Measurements from ENCODE around the gene SIX4. TPM values are rescaled to one million over a fixed set of nuclear protein-coding genes. Genes with fewer than 3 reads are reported as not detected.

Gene SIX4
- total RNA-seq, 3 donors from 2014 or later, result 2.6 to 16.7 (median 5.2) TPM

DNA sequence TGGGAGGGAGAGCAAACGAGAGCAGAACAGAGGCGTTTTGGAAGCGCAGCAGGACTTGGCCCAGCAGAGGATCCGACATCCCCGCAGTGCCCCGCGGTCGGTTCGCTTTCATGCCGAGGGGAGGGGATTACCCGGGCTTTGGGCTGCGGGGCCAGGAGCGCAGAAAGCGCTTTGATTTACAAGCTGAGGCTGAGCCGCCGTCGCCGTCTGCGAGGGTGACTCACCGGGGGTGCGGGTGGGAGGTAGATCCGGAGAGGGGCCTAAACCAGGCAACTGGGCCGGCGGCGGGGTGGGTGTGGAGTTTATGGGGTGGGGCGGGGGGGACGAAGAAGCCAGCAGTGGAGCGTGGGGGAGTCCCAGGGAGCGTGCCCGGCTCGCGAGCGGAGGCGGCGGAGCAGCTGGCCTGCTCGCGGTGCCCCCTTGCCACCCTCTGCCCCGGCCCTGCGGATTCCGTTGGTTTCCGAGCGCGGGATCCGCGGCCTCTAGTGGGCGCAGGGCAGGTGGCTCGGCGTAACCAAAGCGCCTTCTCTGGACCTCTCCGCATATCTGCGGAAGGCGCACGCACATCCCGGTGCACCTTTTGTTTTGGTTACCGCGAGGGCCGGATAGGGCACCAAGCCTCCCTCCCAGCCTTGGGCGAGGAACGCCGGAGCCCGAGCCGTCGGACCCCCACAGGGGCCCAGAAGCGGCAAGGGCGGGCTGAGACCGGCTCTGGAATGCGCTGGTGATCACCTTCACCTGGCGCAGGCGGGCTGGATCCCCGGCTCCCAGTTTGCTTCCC lies 2.6 kb downstream of the SIX4 start:
- DNase-seq (ENCODE audit: low spot score in 2 of 2), result no peak
- no peak overlapping the region for H3K27ac ChIP-seq

DNA sequence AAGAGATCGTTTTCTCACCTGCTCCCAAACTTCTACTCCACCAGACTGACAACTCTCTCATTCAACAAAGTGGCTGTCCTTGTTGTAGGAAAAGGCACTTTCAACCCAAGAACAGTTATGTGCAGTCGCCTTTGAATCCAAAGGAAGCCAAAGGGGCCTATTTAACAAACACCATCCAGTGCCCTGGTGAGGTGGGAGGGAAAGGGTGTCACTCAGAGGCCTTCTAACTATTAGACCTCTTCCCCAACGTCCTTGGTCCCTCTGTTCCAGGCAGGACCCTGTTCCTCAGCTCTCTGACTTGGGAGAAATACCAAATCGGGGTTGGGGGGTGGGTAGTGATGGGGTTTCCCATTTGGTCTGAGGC lies 3.2 kb downstream of the SIX4 start:
- TF ChIP-seq, protein P1, sequence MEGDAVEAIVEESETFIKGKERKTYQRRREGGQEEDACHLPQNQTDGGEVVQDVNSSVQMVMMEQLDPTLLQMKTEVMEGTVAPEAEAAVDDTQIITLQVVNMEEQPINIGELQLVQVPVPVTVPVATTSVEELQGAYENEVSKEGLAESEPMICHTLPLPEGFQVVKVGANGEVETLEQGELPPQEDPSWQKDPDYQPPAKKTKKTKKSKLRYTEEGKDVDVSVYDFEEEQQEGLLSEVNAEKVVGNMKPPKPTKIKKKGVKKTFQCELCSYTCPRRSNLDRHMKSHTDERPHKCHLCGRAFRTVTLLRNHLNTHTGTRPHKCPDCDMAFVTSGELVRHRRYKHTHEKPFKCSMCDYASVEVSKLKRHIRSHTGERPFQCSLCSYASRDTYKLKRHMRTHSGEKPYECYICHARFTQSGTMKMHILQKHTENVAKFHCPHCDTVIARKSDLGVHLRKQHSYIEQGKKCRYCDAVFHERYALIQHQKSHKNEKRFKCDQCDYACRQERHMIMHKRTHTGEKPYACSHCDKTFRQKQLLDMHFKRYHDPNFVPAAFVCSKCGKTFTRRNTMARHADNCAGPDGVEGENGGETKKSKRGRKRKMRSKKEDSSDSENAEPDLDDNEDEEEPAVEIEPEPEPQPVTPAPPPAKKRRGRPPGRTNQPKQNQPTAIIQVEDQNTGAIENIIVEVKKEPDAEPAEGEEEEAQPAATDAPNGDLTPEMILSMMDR (IDR thresholded peaks at IDR 0.05), result no peak
- TF ChIP-seq POLR2AphosphoS5 (IDR thresholded peaks at IDR 0.05) (no peak), POLR2A (IDR thresholded peaks at IDR 0.05) (no peak)
- Histone ChIP-seq H3K4me1 (no peaks in the 10 kb centered on the region), H3K9me3 (no peaks in the 10 kb centered on the region), H3K27me3 (peaks cover 0 to 4% of the 10 kb centered on the region in 2 donors), H3K27ac (no peak overlapping the region), H3K4me3 (peak overlapping the region; percentile 65 to 93 (median 69)), H3K36me3 (no peaks in the 10 kb centered on the region)
- intact Hi-C loops (cut with DNase I; ENCODE audit: low total_unique reads), result no loop called here
- no peak for DNase-seq (ENCODE audit: low spot score in 2 of 2)

More for the DNA sequence above, 2.6 kb downstream of the SIX4 start:
- Histone ChIP-seq H3K9me3 (no peaks in the 10 kb centered on the region), H3K4me1 (no peaks in the 10 kb centered on the region), H3K4me3 (peak overlapping the region; percentile 65 to 93 (median 69)), H3K36me3 (no peaks in the 10 kb centered on the region), H3K27me3 (peaks cover 0 to 4% of the 10 kb centered on the region in 2 donors)
- intact Hi-C loops (cut with DNase I; ENCODE audit: low total_unique reads), result no loop called here
- TF ChIP-seq POLR2A (IDR thresholded peaks at IDR 0.05) (no peak), POLR2AphosphoS5 (IDR thresholded peaks at IDR 0.05) (no peak)
- TF ChIP-seq, protein P1 (IDR thresholded peaks at IDR 0.05), result no peak

DNA sequence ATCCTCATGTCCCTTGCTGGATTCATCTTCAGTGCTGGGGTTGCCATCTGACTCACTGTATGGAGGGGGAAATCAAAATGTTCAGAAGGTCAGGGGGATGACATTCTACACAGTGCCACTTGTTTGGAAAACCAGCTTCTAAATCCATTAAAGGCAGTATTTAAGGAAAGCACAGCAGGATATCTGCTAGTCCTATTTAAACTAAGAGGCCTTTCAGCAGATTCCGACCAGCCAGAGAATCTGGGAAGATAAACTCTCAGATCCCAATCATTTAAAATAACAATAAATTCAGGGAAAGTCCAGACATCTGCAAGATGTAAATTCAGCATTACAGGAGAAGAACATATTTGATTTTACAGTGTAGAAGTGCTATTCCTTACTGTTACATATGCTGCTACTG lies 3.8 kb downstream of the SIX4 start:
- H3K4me1 ChIP-seq, result no peaks in the 10 kb centered on the region
- H3K9me3 ChIP-seq, result no peaks in the 10 kb centered on the region
- peaks cover 0 to 4% of the 10 kb centered on the region in 2 donors for H3K27me3 ChIP-seq
- no peak overlapping the region for H3K4me3 ChIP-seq
- H3K27ac ChIP-seq, result no peak overlapping the region
- no peak for DNase-seq (ENCODE audit: low spot score in 2 of 2)
- intact Hi-C loops (cut with DNase I; ENCODE audit: low total_unique reads), result no loop called here
- H3K36me3 ChIP-seq, result no peaks in the 10 kb centered on the region
- TF ChIP-seq POLR2A (IDR thresholded peaks at IDR 0.05), result no peak
- no peak for TF ChIP-seq POLR2AphosphoS5 (IDR thresholded peaks at IDR 0.05)
- TF ChIP-seq, protein P1 (IDR thresholded peaks at IDR 0.05), result no peak

DNA sequence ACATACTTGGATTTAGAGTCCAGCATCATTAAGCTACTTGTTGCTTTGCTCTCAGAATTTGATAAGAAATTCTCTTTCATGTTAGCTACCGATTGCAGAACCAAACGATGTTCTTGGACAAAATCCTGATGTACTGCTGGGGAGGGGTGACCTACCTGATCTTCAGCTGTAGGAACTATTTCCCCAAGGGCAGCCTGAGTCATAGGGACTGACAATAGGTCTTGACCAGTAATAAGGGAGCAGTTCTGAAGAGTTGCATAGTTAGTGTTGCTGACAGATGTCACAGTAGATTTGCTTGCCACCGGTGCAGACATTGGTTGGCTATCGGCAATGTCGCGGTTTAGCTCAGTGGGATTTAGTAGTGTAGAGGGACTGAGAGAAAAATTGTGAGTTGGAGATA lies 10.6 kb downstream of the SIX4 start:
- DNase-seq (ENCODE audit: low spot score in 2 of 2), result no peak
- Histone ChIP-seq H3K27me3 (no peaks in the 10 kb centered on the region), H3K4me1 (no peaks in the 10 kb centered on the region), H3K9me3 (no peaks in the 10 kb centered on the region), H3K27ac (no peak overlapping the region), H3K4me3 (no peak overlapping the region), H3K36me3 (no peaks in the 10 kb centered on the region)
- intact Hi-C loops (cut with DNase I; ENCODE audit: low total_unique reads), result loop anchor here (10.0 kb wide), 1 partner anchor 1239 kb away; no protein-coding TSS in a partner anchor
- TF ChIP-seq POLR2AphosphoS5 (IDR thresholded peaks at IDR 0.05) (no peak), POLR2A (IDR thresholded peaks at IDR 0.05) (no peak)
- TF ChIP-seq, protein P1 (IDR thresholded peaks at IDR 0.05), result no peak

DNA sequence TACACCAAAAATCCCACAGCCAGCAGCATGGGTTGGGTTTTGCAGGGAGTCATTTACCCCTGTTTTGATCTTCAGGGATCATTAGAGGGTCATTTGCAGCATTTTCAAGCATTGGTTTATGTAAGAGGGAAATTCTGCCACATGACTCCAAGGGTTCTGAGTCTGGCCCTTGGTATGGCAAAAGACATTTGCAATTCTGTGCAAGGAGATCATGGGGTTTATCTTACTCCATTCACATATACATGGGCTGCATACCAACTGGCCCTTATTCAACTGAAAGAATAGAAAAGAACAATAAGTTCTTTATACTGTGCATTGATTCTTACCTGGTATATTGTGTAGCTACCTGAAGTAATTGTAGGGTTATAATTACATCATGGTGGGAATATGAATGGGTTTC lies 13.7 kb downstream of the SIX4 start:
- DNase-seq (ENCODE audit: low spot score in 2 of 2), result no peak
- Histone ChIP-seq H3K4me1 (no peaks in the 10 kb centered on the region), H3K4me3 (no peak overlapping the region), H3K27ac (no peak overlapping the region), H3K36me3 (no peaks in the 10 kb centered on the region), H3K9me3 (no peaks in the 10 kb centered on the region), H3K27me3 (no peaks in the 10 kb centered on the region)
- no peak for TF ChIP-seq POLR2A (IDR thresholded peaks at IDR 0.05)
- no peak for TF ChIP-seq POLR2AphosphoS5 (IDR thresholded peaks at IDR 0.05)
- TF ChIP-seq, protein P1 (IDR thresholded peaks at IDR 0.05), result no peak
- intact Hi-C loops (cut with DNase I; ENCODE audit: low total_unique reads), result loop anchor here (10.0 kb wide), 1 partner anchor 1236 kb away; no protein-coding TSS in a partner anchor

Data from breast epithelium (tissue), 4 donors.